Liver (tissue), 3 donors: Measurements from ENCODE around the gene RYR3.

Source experiments
- CTCF ChIP-seq: fragments of 150-350 bp; IDR thresholded peaks from 2 replicates; pipeline ENCODE4 v1.5.1; 2017; ENCODE audit warnings: improper control_type of control experiment, low read depth, low read length; ENCODE audit not compliant: missing input control
- FOXA1 ChIP-seq: IDR thresholded peaks from 2 replicates; pipeline ENCODE4 v1.6.1; 2016; ENCODE audit warnings: antibody characterized with exemption
- SP1 ChIP-seq: IDR thresholded peaks from 2 replicates; pipeline ENCODE4 v1.6.1; 2018; ENCODE audit warnings: antibody characterized with exemption, mild to moderate bottlenecking
- donor health status: healthy.
- donor health status: healthy.

GRCh38 chr15:33600212-33600611 lies 289.4 kb downstream of the RYR3 start:
- TF ChIP-seq SP1 (no peak), CTCF (no peak), FOXA1 (no peak)
